Keratinocyte (primary cell): ENCODE results near the gene PRDX2. TPM values are rescaled to one million over a fixed set of nuclear protein-coding genes. Genes with fewer than 3 reads are reported as not detected.
"Not testable (repeated sequence)": the region's sequence is repeated elsewhere in the genome, so short reads cannot be mapped to it uniquely, and the experiment has no call there.

Experiments used
- DNase-seq: peaks from one replicate; pipeline ENCODE4 v3.0.0-alpha.2; 2011; ENCODE audit warnings: low read depth, missing footprints, low spot score
- FAIRE-seq: peaks from 2 replicates; lab custom pipeline; 2011; peaks lifted over from hg19 to GRCh38; lab: Jason Lieb, UNC
- H2AFZ ChIP-seq: 2 replicates; pipeline ENCODE4 v1.6.0; 2012; ENCODE audit warnings: low read length, control low read depth, inconsistent platforms; ENCODE audit not compliant: control insufficient read depth
- H3K27ac ChIP-seq: 2 replicates; pipeline ENCODE4 v1.5.1; 2011; ENCODE audit warnings: low read length; ENCODE audit not compliant: control insufficient read depth, insufficient read depth
- H3K27me3 ChIP-seq: 3 replicates; pipeline ENCODE4 v1.6.0; 2011; ENCODE audit warnings: low read length; ENCODE audit not compliant: control insufficient read depth, insufficient read depth; ENCODE audit errors: extremely low read depth
- H3K36me3 ChIP-seq, 2 experiments: 2 replicates in 1 of 2; 3 replicates in 1 of 2; pipeline ENCODE4 v1.5.1; 2011; ENCODE audit warnings: low read length in 2 of 2, mild to moderate bottlenecking in 1 of 2; ENCODE audit not compliant: control insufficient read depth in 2 of 2, insufficient read depth in 2 of 2; ENCODE audit errors: extremely low read depth in 1 of 2
- H3K4me1 ChIP-seq: 3 replicates; pipeline ENCODE4 v1.5.1; 2011; ENCODE audit warnings: low read length; ENCODE audit not compliant: control insufficient read depth, insufficient read depth; ENCODE audit errors: extremely low read depth
- H3K4me2 ChIP-seq: 3 replicates; pipeline ENCODE4 v1.6.0; 2011; ENCODE audit warnings: low read depth, low read length; ENCODE audit not compliant: control insufficient read depth, insufficient read depth; ENCODE audit errors: extremely low read depth
- H3K4me3 ChIP-seq, 3 experiments: fragments of 200-600 bp in 1 of 3; sonication (generic) in 1 of 3; 2 replicates in 2 of 3; 3 replicates in 1 of 3; pipeline ENCODE4 v1.5.1; 2011 to 2016; ENCODE audit warnings: low read length in 3 of 3, mild to moderate bottlenecking in 3 of 3, control low read depth in 2 of 3, inconsistent platforms in 1 of 3, low read depth in 1 of 3, mixed read lengths in 1 of 3, mixed run types in 1 of 3, moderate library complexity in 1 of 3; ENCODE audit not compliant: control insufficient read depth in 2 of 3, insufficient read depth in 2 of 3; ENCODE audit errors: extremely low read depth in 1 of 3
- H3K79me2 ChIP-seq: 2 replicates; pipeline ENCODE4 v1.6.0; 2012; ENCODE audit warnings: low read length; ENCODE audit not compliant: control insufficient read depth, insufficient read depth
- H3K9ac ChIP-seq: 3 replicates; pipeline ENCODE4 v1.6.0; 2011; ENCODE audit warnings: low read length; ENCODE audit not compliant: control insufficient read depth, insufficient read depth; ENCODE audit errors: extremely low read depth
- H3K9me1 ChIP-seq: 3 replicates; pipeline ENCODE4 v1.6.0; 2011; ENCODE audit warnings: low read length; ENCODE audit not compliant: control insufficient read depth, insufficient read depth; ENCODE audit errors: extremely low read depth
- H3K9me3 ChIP-seq: 2 replicates; pipeline ENCODE4 v1.5.1; 2012; ENCODE audit warnings: low read depth, low read length; ENCODE audit not compliant: control insufficient read depth
- H4K20me1 ChIP-seq: 3 replicates; pipeline ENCODE4 v1.6.0; 2011; ENCODE audit warnings: low read length; ENCODE audit not compliant: control insufficient read depth, insufficient read depth; ENCODE audit errors: extremely low read depth
- CTCF ChIP-seq, 3 experiments: IDR thresholded peaks in 1 of 3; conservative IDR thresholded peaks in 1 of 3; optimal IDR thresholded peaks in 1 of 3; 2 replicates in 2 of 3; 3 replicates in 1 of 3; pipeline versions ENCODE3 to v1.5.1; 2011; ENCODE audit warnings: low read length in 3 of 3, mild to moderate bottlenecking in 3 of 3, moderate library complexity in 2 of 3, control low read depth in 1 of 3, inconsistent platforms in 1 of 3; ENCODE audit not compliant: insufficient read depth in 2 of 3; ENCODE audit errors: extremely low read depth in 1 of 3
- EZH2 ChIP-seq: IDR thresholded peaks from one replicate; pipeline ENCODE4 v1.6.1; 2012; ENCODE audit warnings: inconsistent platforms, mild to moderate bottlenecking, low read length, moderate library complexity
- dilution Hi-C: fragments of 300-500 bp; cut with MboI; formaldehyde crosslinking; loops from one replicate; pipeline ENCODE4 v1.7.0; 2020; ENCODE audit warnings: low sequenced_read_pairs; ENCODE audit not compliant: extremely low pct_ligation_motif_present
- polyA plus RNA-seq, 5 experiments: library from polyadenylated mRNA; depleted of rRNA in 3 of 5; stranded (reverse) in 3 of 5; stranded (forward) in 1 of 5; unstranded in 1 of 5; fragments of >200 nt; gene quantifications; 1 replicate in 1 of 5; 2 replicates in 3 of 5; 3 replicates in 1 of 5; pipeline versions ENCODE4 v1.2.1 to v1.2.3, GENCODE V29; 2011 to 2012; ENCODE audit warnings: missing spikeins in 2 of 5, low read depth in 1 of 5, low replicate concordance in 1 of 5

PRDX2 gene
- polyA plus RNA-seq, 1 donor (not counting 4 experiments of a cell fraction or from before 2014, with no cell fraction given), result 154 TPM

GRCh38 chr19:12799742-12800465, 1.7 kb downstream of the PRDX2 start:
- peaks cover 27% of the 10 kb centered on the region for H3K4me1 ChIP-seq
- FAIRE-seq (no peak), DNase-seq (no peak)
- peaks cover 13% of the 10 kb centered on the region for H3K79me2 ChIP-seq
- TF ChIP-seq CTCF (optimal IDR thresholded peaks at IDR 0.05 in 1 of 3, IDR thresholded peaks at IDR 0.05 in 1 of 3, conservative IDR thresholded peaks at IDR 0.05 in 1 of 3; ENCODE audit: extremely low read depth in 1 of 3, insufficient read depth in 2 of 3, low read length in 3 of 3) (no peak), EZH2 (no peak)
- H3K9ac ChIP-seq, result no peak overlapping the region
- H3K9me1 ChIP-seq, result no peaks in the 10 kb centered on the region
- no peaks in the 10 kb centered on the region for H3K27me3 ChIP-seq
- no peak overlapping the region for H3K27ac ChIP-seq
- H3K9me3 ChIP-seq, result no peaks in the 10 kb centered on the region
- no peaks in the 10 kb centered on the region for H4K20me1 ChIP-seq
- peaks cover 4 to 9% of the 10 kb centered on the region in 2 experiments for H3K36me3 ChIP-seq
- H3K4me3 ChIP-seq, result no peak overlapping the region
- peak overlapping the region; percentile 94 for H3K4me2 ChIP-seq
- dilution Hi-C loops, result no loop called here
- H2AFZ ChIP-seq, result no peak overlapping the region

GRCh38 chr19:12797607-12798006, 4.0 kb downstream of the PRDX2 start:
- FAIRE-seq, H3K36me3 ChIP-seq, H4K20me1 ChIP-seq, dilution Hi-C loops, H2AFZ ChIP-seq, H3K27me3 ChIP-seq, DNase-seq, H3K4me2 ChIP-seq, H3K9me3 ChIP-seq, H3K4me3 ChIP-seq, H3K9me1 ChIP-seq, H3K27ac ChIP-seq, H3K9ac ChIP-seq: not testable (repeated sequence)
- peaks cover 29% of the 10 kb centered on the region for H3K4me1 ChIP-seq
- peaks cover 19% of the 10 kb centered on the region for H3K79me2 ChIP-seq
